SJSA1 (cell line): ENCODE data around the gene ZNF597. TPM values are rescaled to one million over a fixed set of nuclear protein-coding genes. Genes with fewer than 3 reads are reported as not detected.
A peak's percentile ranks its signal among the peaks of the same experiment; 100 is the strongest.
"Not testable (repeated sequence)": the region's sequence is repeated elsewhere in the genome, so short reads cannot be mapped to it uniquely, and the experiment has no call there.

Experiments used
- DNase-seq, 2 experiments: peaks; one replicate each; pipeline ENCODE4 v3.0.0-alpha.2; 2015 to 2020; ENCODE audit warnings: low spot score in 2 of 2, low read depth in 1 of 2
- H3K27ac ChIP-seq: fragments of 250-450 bp; sonication (Bioruptor Pico); 2 replicates; pipeline ENCODE4 v1.5.1; 2020; ENCODE audit warnings: mild to moderate bottlenecking, moderate library complexity
- H3K27me3 ChIP-seq: fragments of 250-450 bp; sonication (Bioruptor Pico); replicated peaks from 2 replicates; pipeline ENCODE4 v1.5.1; 2020; ENCODE audit warnings: mild to moderate bottlenecking, moderate library complexity
- H3K36me3 ChIP-seq: fragments of 250-450 bp; sonication (Bioruptor Pico); 2 replicates; pipeline ENCODE4 v1.5.1; 2020; ENCODE audit warnings: mild to moderate bottlenecking
- H3K4me1 ChIP-seq: fragments of 250-450 bp; sonication (Bioruptor Pico); replicated peaks from 2 replicates; pipeline ENCODE4 v1.6.1; 2021; ENCODE audit warnings: mild to moderate bottlenecking
- H3K4me3 ChIP-seq: fragments of 250-450 bp; sonication (Bioruptor Pico); 2 replicates; pipeline ENCODE4 v1.5.1; 2020; ENCODE audit warnings: mild to moderate bottlenecking
- H3K9me3 ChIP-seq: fragments of 250-450 bp; sonication (Bioruptor Pico); replicated peaks from 2 replicates; pipeline ENCODE4 v1.5.1; 2020; ENCODE audit warnings: mild to moderate bottlenecking
- total RNA-seq: library from RNA; depleted of rRNA; stranded (reverse); fragments of >200 nt; shearing (Covaris generic); gene quantifications from 2 replicates; pipeline ENCODE4 v1.2.3, GENCODE V29; 2014

Gene ZNF597
- total RNA-seq, 1 experiment from 2014 or later: 2.9 TPM

- Histone ChIP-seq H3K36me3 (peaks cover 69% of the 10 kb centered on the region), H3K9me3 (no peaks in the 10 kb centered on the region), H3K4me1 (no peaks in the 10 kb centered on the region), H3K27me3 (no peaks in the 10 kb centered on the region), H3K27ac (no peak overlapping the region), H3K4me3 (no peak overlapping the region)
- no peak for DNase-seq
Observed at GRCh38 chr16:3481696-3482658, 38.7 kb upstream of the ZNF597 start.

DNA sequence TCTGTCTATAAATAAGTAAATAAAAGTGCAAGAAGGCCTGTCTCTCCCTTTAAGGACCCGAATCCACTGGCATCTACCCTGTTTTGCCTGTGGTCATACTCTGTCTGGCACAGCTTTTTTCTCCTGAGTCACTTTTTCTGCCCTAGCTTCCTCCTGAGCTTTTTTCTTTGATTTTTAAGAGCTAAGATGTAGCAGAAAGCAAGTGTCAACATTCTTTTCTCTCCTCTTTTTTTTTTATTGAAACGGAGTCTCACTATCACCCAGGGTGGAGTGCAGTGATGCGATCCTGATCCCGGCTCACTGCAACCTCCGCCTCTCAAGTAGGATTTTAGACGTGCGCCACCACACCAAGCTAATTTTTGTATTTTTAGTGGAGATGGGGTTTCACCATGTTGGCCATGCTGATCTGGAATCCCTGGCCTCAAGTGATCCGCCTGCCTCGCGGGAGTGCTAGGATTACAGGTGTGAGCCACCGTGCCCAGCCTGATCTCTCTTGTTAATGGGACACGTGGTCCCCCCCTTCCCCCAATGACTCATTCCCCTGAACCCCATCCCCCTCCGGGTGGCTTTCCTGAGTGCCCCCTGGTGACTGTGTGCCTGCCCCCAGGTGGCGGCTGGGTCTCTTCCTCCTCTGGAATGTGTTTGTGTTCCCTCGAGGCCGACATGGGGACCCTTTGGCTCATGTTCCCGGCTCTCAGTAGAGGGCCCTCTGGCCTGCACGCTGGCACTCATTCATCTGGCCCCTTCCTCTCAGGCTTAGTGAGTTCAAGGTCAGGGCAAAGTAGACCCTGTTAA, 37.8 kb upstream of the ZNF597 start:
- no peak for DNase-seq
- Histone ChIP-seq H3K9me3 (no peaks in the 10 kb centered on the region), H3K4me1 (no peaks in the 10 kb centered on the region), H3K27ac (no peak overlapping the region), H3K4me3 (no peak overlapping the region), H3K36me3 (peaks cover 61% of the 10 kb centered on the region), H3K27me3 (no peaks in the 10 kb centered on the region)

DNA sequence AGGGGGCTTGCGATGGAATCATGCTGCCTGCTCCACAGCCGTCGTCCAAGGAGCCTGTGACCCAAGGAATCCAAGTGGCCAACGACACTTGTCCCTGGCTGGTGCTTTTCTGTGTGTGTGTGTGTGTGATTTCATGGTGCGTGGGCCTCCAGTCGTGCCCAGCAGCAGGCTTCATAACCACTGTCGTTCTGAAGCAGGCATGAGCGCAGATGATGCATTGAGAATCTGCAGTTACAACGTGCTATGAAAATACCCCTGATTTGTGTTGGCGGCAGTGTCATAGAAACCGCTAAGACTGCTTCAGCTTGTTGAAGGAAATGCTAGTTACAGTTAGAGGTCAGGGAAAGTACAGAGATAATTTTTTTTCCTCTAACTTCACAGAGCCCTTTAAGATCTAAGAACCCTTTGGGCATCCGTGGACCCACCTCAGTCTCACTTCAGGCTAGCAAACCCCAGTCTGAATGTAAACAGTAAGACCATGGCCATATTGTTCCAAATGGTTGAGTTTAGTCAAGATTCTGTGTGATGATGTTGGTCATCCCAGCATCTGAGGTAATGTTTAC, 36.4 kb upstream of the ZNF597 start:
- H3K4me3 ChIP-seq: no peak overlapping the region
- H3K4me1 ChIP-seq: no peaks in the 10 kb centered on the region
- no peaks in the 10 kb centered on the region for H3K9me3 ChIP-seq
- peaks cover 47% of the 10 kb centered on the region for H3K36me3 ChIP-seq
- H3K27ac ChIP-seq: no peak overlapping the region
- DNase-seq: no peak
- no peaks in the 10 kb centered on the region for H3K27me3 ChIP-seq

GRCh38 chr16:3478242-3478925, 35.1 kb upstream of the ZNF597 start:
- no peak for DNase-seq
- Histone ChIP-seq H3K36me3 (peaks cover 36% of the 10 kb centered on the region), H3K27ac (no peak overlapping the region), H3K9me3 (no peaks in the 10 kb centered on the region), H3K27me3 (no peaks in the 10 kb centered on the region), H3K4me1 (peaks cover 1% of the 10 kb centered on the region), H3K4me3 (no peak overlapping the region)

GRCh38 chr16:3476409-3476808, 33.1 kb upstream of the ZNF597 start:
- no peak for DNase-seq
- Histone ChIP-seq H3K27ac (no peak overlapping the region), H3K9me3 (no peaks in the 10 kb centered on the region), H3K4me3 (no peak overlapping the region), H3K27me3 (no peaks in the 10 kb centered on the region), H3K4me1 (peaks cover 10% of the 10 kb centered on the region), H3K36me3 (peaks cover 20% of the 10 kb centered on the region)

DNA sequence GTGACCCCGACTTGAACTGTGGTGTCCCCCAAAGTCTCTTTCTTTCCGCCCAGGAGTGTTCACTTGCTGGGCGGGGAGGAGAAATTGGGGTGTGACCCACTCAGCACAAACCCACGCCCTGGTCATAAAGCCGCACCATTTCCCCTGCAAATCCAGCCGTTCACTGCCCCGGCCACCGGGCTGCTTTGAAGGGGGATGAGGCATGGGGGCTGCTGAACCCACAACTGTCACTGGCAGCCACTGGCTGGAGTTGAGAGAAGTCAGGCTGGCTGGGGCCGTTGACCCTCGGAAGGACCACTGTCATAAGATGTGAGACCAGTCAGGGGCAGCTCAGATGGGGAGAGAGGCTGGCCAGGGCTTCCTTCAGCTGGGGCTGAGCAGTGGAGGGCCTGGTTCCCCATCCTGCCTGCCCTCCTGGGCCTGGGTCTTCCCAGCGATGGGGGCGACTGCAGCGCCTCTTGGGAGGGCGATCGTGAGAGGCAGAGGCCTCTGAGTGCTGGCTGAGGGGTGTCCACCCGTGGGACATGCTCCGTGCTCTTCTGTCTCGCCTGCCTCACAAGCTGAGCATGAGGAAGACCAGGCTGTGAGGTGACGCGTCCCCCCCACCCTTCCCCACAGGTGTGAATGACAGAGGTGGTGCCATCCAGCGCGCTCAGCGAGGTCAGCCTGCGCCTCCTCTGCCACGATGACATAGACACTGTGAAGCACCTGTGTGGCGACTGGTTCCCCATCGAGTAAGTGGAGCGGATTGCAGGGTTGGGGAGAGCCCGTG, 32.5 kb upstream of the ZNF597 start:
- Histone ChIP-seq H3K4me1 (peaks cover 10% of the 10 kb centered on the region), H3K36me3 (peaks cover 14% of the 10 kb centered on the region), H3K27me3 (no peaks in the 10 kb centered on the region), H3K9me3 (no peaks in the 10 kb centered on the region), H3K27ac (no peak overlapping the region), H3K4me3 (no peak overlapping the region)
- DNase-seq: no peak

DNA sequence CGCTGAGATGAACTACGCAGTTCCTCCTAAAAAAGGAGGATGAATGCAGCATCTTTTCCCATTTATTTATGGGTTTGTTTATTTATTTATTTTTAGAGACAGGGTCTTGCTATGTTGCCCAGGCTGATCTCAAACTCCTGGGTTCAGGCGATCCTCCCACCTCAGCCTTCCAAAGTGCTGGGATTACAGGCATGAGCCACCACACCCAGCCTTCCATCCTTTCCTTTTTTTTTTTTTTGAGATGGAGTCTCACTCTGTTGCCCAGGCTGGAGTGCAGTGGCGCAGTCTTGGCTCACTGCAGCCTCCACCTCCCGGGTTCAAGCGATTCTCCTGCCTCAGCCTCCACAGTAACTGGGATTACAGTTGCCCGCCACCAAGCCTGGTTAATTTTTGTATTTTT, 31.6 kb upstream of the ZNF597 start:
- H3K4me1 ChIP-seq: peaks cover 10% of the 10 kb centered on the region
- H3K27ac ChIP-seq, H3K27me3 ChIP-seq, DNase-seq, H3K36me3 ChIP-seq, H3K4me3 ChIP-seq, H3K9me3 ChIP-seq: not testable (repeated sequence)

DNA sequence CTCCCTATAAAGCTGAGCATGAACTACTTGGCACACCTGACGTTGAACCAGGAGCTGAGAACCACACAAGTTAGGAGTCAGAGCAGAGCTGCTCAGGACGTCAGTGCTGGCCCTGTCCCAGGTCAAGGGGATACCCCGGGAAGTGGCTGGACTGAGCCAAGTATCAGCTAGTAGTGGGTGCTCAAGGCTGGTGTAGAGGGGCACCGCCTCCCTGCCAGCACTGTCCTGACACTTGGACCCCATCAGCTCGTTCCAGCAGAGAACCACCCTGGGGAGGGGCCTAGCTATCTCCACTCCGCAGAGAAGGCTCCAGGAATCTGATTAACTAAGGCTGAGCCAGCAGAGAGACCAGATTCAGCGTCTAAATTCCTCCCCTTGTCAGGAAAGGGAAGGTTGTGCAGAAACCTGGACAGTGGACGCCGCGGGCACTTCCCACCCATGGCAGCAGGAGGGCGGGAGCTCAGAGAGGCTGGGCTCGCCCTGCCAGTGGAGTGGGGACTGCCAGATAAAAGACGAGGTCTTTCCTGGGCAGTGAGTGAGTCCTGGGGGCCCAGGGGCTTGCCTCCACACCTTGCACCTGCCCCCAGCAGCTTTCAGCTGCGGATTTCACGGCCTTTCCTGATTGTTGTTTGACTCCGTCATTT, 31.0 kb upstream of the ZNF597 start:
- Histone ChIP-seq H3K4me1 (peaks cover 10% of the 10 kb centered on the region), H3K27ac (no peak overlapping the region), H3K27me3 (no peaks in the 10 kb centered on the region), H3K36me3 (peaks cover 4% of the 10 kb centered on the region; the same call in 1 of the 2 replicates), H3K4me3 (no peak overlapping the region), H3K9me3 (no peaks in the 10 kb centered on the region)
- DNase-seq: no peak

DNA sequence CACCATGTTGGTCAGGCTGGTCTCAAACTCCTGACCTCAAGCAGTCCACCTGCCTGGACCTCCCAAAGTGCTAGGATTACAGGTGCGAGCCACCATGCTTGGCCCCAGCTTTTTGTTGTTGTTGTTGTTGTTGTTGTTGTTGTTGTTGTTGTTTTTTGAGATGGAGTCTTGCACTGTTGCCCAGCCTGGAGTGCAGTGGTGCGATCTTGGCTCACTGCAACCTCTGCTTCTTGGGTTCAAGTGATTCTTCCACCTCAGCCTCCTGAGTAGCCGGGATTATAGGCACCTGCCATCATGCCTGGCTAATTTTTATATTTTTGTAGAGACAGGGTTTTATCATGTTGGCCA, 30.3 kb upstream of the ZNF597 start:
- H3K4me3 ChIP-seq, H3K27me3 ChIP-seq, H3K9me3 ChIP-seq, H3K27ac ChIP-seq, DNase-seq, H3K36me3 ChIP-seq: not testable (repeated sequence)
- peaks cover 10% of the 10 kb centered on the region for H3K4me1 ChIP-seq

- Histone ChIP-seq H3K4me1 (peaks cover 10% of the 10 kb centered on the region), H3K9me3 (no peaks in the 10 kb centered on the region), H3K27ac (peak overlapping the region; percentile 25; the same call in 1 of the 2 replicates), H3K4me3 (no peak overlapping the region), H3K27me3 (no peaks in the 10 kb centered on the region), H3K36me3 (peaks cover 3% of the 10 kb centered on the region; the same call in 1 of the 2 replicates)
- peak in 1 of 2 experiments; percentile 22 for DNase-seq
Observed at GRCh38 chr16:3472878-3473595, 29.7 kb upstream of the ZNF597 start.

- Histone ChIP-seq H3K9me3 (no peaks in the 10 kb centered on the region), H3K4me1 (peaks cover 10% of the 10 kb centered on the region), H3K36me3 (peaks cover 3% of the 10 kb centered on the region; the same call in 1 of the 2 replicates), H3K27ac (no peak overlapping the region), H3K4me3 (no peak overlapping the region), H3K27me3 (no peaks in the 10 kb centered on the region)
- DNase-seq: no peak
Observed at GRCh38 chr16:3471518-3472176, 28.3 kb upstream of the ZNF597 start.

GRCh38 chr16:3470723-3471122, 27.4 kb upstream of the ZNF597 start:
- no peak for DNase-seq
- peaks cover 11% of the 10 kb centered on the region; the same call in 1 of the 2 replicates for H3K36me3 ChIP-seq
- H3K27me3 ChIP-seq: no peaks in the 10 kb centered on the region
- H3K27ac ChIP-seq: no peak overlapping the region
- H3K4me1 ChIP-seq: peaks cover 10% of the 10 kb centered on the region
- no peaks in the 10 kb centered on the region for H3K9me3 ChIP-seq
- H3K4me3 ChIP-seq: no peak overlapping the region
